Liver (tissue), 9 donors: ENCODE measurements around the gene TAS2R43. TPM values are rescaled to one million over a fixed set of nuclear protein-coding genes. Genes with fewer than 3 reads are reported as not detected.
A peak's percentile ranks its signal among the peaks of the same experiment; 100 is the strongest.

Source experiments
- DNase-seq: peaks from one replicate; pipeline ENCODE4 v3.0.0-alpha.2; 2017; ENCODE audit warnings: low spot score
- H3K27ac ChIP-seq, 2 donors: one replicate each; pipeline ENCODE4 v1.7.0; 2013; ENCODE audit warnings: inconsistent platforms in 2 of 2, low read length in 2 of 2, control low read depth in 1 of 2, low read depth in 1 of 2, mild to moderate bottlenecking in 1 of 2
- H3K27me3 ChIP-seq, 4 donors: one replicate each; pipeline versions ENCODE4 v1.6.1 to v1.7.0; 2013; ENCODE audit warnings: low read length in 3 of 4, inconsistent platforms in 1 of 4, mild to moderate bottlenecking in 1 of 4, moderate library complexity in 1 of 4; ENCODE audit not compliant: control insufficient read depth in 4 of 4, insufficient read depth in 4 of 4
- H3K36me3 ChIP-seq, 4 donors: one replicate each; pipeline versions ENCODE4 v1.6.1 to v1.7.0; 2013; ENCODE audit warnings: low read length in 3 of 4, mild to moderate bottlenecking in 3 of 4, low read depth in 1 of 4, moderate library complexity in 1 of 4; ENCODE audit not compliant: control insufficient read depth in 4 of 4, insufficient read depth in 3 of 4
- H3K4me1 ChIP-seq, 4 donors: one replicate each; pipeline versions ENCODE4 v1.6.1 to v1.7.0; 2013; ENCODE audit warnings: low read length in 3 of 4, mild to moderate bottlenecking in 3 of 4, moderate library complexity in 1 of 4; ENCODE audit not compliant: control insufficient read depth in 4 of 4, insufficient read depth in 4 of 4
- H3K4me3 ChIP-seq, 3 donors: one replicate each; pipeline versions ENCODE4 v1.6.1 to v1.7.0; 2013; ENCODE audit warnings: low read length in 3 of 3, control low read depth in 1 of 3, low read depth in 1 of 3, mild to moderate bottlenecking in 1 of 3
- H3K9ac ChIP-seq, 2 donors: one replicate each; pipeline ENCODE4 v1.7.0; 2013; ENCODE audit warnings: low read length in 2 of 2, mild to moderate bottlenecking in 2 of 2, moderate library complexity in 2 of 2, control low read depth in 1 of 2, low read depth in 1 of 2
- H3K9me3 ChIP-seq, 4 donors: one replicate each; pipeline versions ENCODE4 v1.6.1 to v1.7.0; 2013; ENCODE audit warnings: low read length in 3 of 4; ENCODE audit not compliant: control insufficient read depth in 4 of 4
- CTCF ChIP-seq: fragments of 150-350 bp; IDR thresholded peaks from 2 replicates; pipeline ENCODE4 v1.5.1; 2017; ENCODE audit warnings: improper control_type of control experiment, low read depth, low read length; ENCODE audit not compliant: missing input control
- EGR1 ChIP-seq, 2 donors: IDR thresholded peaks; 2 replicates each; pipeline ENCODE4 v1.6.1; 2016 to 2018; ENCODE audit warnings: antibody characterized with exemption in 2 of 2, low read depth in 2 of 2
- FOXA2 ChIP-seq: IDR thresholded peaks from 2 replicates; pipeline ENCODE4 v1.6.1; 2016; ENCODE audit warnings: antibody characterized with exemption
- GABPA ChIP-seq, 2 donors: IDR thresholded peaks in 1 of 2; conservative IDR thresholded peaks in 1 of 2; 2 replicates each; pipeline ENCODE4 v1.6.1; 2016; ENCODE audit warnings: antibody characterized with exemption in 2 of 2, mild to moderate bottlenecking in 1 of 2, moderate library complexity in 1 of 2
- HNF4A ChIP-seq, 2 donors: conservative IDR thresholded peaks; 2 replicates each; pipeline ENCODE4 v1.6.1; 2016; ENCODE audit warnings: antibody characterized with exemption in 2 of 2, mild to moderate bottlenecking in 2 of 2
- HNF4G ChIP-seq: IDR thresholded peaks from 2 replicates; pipeline ENCODE4 v1.6.1; 2016; ENCODE audit warnings: antibody characterized with exemption
- JUND ChIP-seq, 2 donors: IDR thresholded peaks; 2 replicates each; pipeline ENCODE4 v1.6.1; 2016; ENCODE audit warnings: antibody characterized with exemption in 2 of 2
- MAX ChIP-seq: IDR thresholded peaks from 2 replicates; pipeline ENCODE4 v1.6.1; 2016; ENCODE audit warnings: antibody characterized with exemption
- NR2F2 ChIP-seq: IDR thresholded peaks from 2 replicates; pipeline ENCODE4 v1.6.1; 2016; ENCODE audit warnings: antibody characterized with exemption
- RAD21 ChIP-seq, 2 donors: IDR thresholded peaks; 2 replicates each; pipeline ENCODE4 v1.6.1; 2016; ENCODE audit warnings: antibody characterized with exemption in 2 of 2, mild to moderate bottlenecking in 2 of 2
- RXRA ChIP-seq, 2 donors: IDR thresholded peaks; 2 replicates each; pipeline ENCODE4 v1.6.1; 2017 to 2018; ENCODE audit warnings: antibody characterized with exemption in 2 of 2, mild to moderate bottlenecking in 1 of 2
- SP1 ChIP-seq: IDR thresholded peaks from 2 replicates; pipeline ENCODE4 v1.6.1; 2018; ENCODE audit warnings: antibody characterized with exemption, mild to moderate bottlenecking
- TAF1 ChIP-seq: conservative IDR thresholded peaks from 2 replicates; pipeline ENCODE4 v1.6.1; 2016; ENCODE audit warnings: antibody characterized with exemption, mild to moderate bottlenecking
- ZBTB33 ChIP-seq: IDR thresholded peaks from 2 replicates; pipeline ENCODE4 v1.6.1; 2016; ENCODE audit warnings: antibody characterized with exemption
- WGBS: extraction: QIAGEN DNeasy Blood & Tissue Kit; methylation state at CpG from one replicate; pipeline ENCODE4 v1.1.7; 2013; 5-methylcytosine and 5-hydroxymethylcytosine counted together
- polyA plus RNA-seq, 2 donors: library from polyadenylated mRNA; stranded (reverse) in 1 of 2; unstranded in 1 of 2; fragments of 200-250 nt in 1 of 2; fragments of >200 nt in 1 of 2; fragmentation: Nextera tagmentation in 1 of 2; extraction: Ambion mirVana in 1 of 2; gene quantifications; one replicate each; pipeline versions ENCODE4 v1.2.1 to v1.2.3, GENCODE V29; 2013 to 2015
- total RNA-seq, 2 donors: library from RNA; depleted of rRNA; stranded (reverse); fragments of >200 nt; gene quantifications; one replicate each; pipeline ENCODE4 v1.2.3, GENCODE V29; 2014
- TF ChIP-seq, protein P1 (sequence below): IDR thresholded peaks from 2 replicates; pipeline ENCODE4 v1.6.1; 2016; ENCODE audit warnings: antibody characterized with exemption
- TF ChIP-seq, protein P2 (sequence below): IDR thresholded peaks from 2 replicates; pipeline ENCODE4 v1.6.1; 2016; ENCODE audit warnings: antibody characterized with exemption, mild to moderate bottlenecking
- donor health status: healthy.
- donor health status: healthy.
- donor health status: healthy.
- donor health status: healthy.
- donor health status: healthy.

The TAS2R43 gene
- total and polyA plus RNA-seq, 4 donors = 0.57 to 3.8 (median 0.84) TPM; not detected in 1

GRCh38 chr12:11108862-11109261 lies 16.7 kb upstream of the TAS2R43 start:
- Histone ChIP-seq H3K4me3 (no peak overlapping the region), H3K27me3 (no peaks in the 10 kb centered on the region), H3K4me1 (peaks cover 0 to 8% (median under 1%) of the 10 kb centered on the region in 4 donors), H3K9me3 (no peaks in the 10 kb centered on the region), H3K27ac (no peak overlapping the region), H3K9ac (no peak overlapping the region), H3K36me3 (no peaks in the 10 kb centered on the region)
- whole genome bisulfite sequencing = 92% methylated on average over 2 of the region's 2 CpGs
- no peak for DNase-seq
- TF ChIP-seq HNF4A (conservative IDR thresholded peaks at IDR 0.05) (no peak), JUND (IDR thresholded peaks at IDR 0.05) (no peak), RAD21 (IDR thresholded peaks at IDR 0.05) (no peak), HNF4G (no peak), GABPA (IDR thresholded peaks at IDR 0.05 in 1 of 2, conservative IDR thresholded peaks at IDR 0.05 in 1 of 2) (no peak), TAF1 (no peak), CTCF (no peak), EGR1 (IDR thresholded peaks at IDR 0.05; ENCODE audit: low read depth in 2 of 2) (no peak), ZBTB33 (no peak)
- TF ChIP-seq, protein P1, sequence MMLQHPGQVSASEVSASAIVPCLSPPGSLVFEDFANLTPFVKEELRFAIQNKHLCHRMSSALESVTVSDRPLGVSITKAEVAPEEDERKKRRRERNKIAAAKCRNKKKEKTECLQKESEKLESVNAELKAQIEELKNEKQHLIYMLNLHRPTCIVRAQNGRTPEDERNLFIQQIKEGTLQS = no peak

DNA sequence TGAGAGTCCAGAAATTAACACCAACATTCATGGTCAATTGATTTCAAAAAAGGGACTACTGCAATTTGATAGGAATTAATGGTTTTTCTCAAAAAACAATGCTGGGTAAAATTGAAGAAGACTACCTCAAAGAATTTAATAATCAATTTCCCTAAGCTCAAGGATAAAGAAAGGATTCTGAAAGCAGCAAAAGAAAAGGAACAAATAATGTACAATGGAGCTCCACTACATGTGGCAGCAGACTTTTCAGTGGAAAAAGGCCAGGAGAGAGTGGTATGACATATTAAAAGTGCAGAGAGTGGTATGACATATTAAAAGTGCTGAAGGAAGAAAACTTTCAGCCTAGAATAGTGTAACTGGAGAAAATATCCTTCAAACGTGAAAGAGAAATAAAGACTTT lies 15.6 kb upstream of the TAS2R43 start:
- TF ChIP-seq EGR1 (IDR thresholded peaks at IDR 0.05; ENCODE audit: low read depth in 2 of 2) = no peak
- TF ChIP-seq MAX = no peak
- no peak for TF ChIP-seq JUND (IDR thresholded peaks at IDR 0.05)
- TF ChIP-seq, protein P1 = no peak
- no peak for TF ChIP-seq NR2F2
- no peak for TF ChIP-seq FOXA2
- Histone ChIP-seq H3K27ac (no peak overlapping the region), H3K9ac (no peak overlapping the region), H3K4me1 (peaks cover 0 to 8% (median under 1%) of the 10 kb centered on the region in 4 donors), H3K36me3 (no peaks in the 10 kb centered on the region), H3K9me3 (no peaks in the 10 kb centered on the region), H3K27me3 (no peaks in the 10 kb centered on the region), H3K4me3 (no peak overlapping the region)
- 87% methylated on average over 1 of the region's 1 CpG for WGBS
- no peak for DNase-seq

- Histone ChIP-seq H3K4me1 (peaks cover 0 to 8% (median under 1%) of the 10 kb centered on the region in 4 donors), H3K9me3 (no peaks in the 10 kb centered on the region), H3K9ac (no peak overlapping the region), H3K27ac (no peak overlapping the region), H3K4me3 (no peak overlapping the region), H3K36me3 (no peaks in the 10 kb centered on the region), H3K27me3 (no peaks in the 10 kb centered on the region)
- TF ChIP-seq MAX (no peak), CTCF (no peak), HNF4A (conservative IDR thresholded peaks at IDR 0.05) (peak in 1 of 2 donors; percentile 9), HNF4G (no peak), SP1 (no peak), RXRA (IDR thresholded peaks at IDR 0.05) (no peak)
- TF ChIP-seq, protein P1 = no peak
- TF ChIP-seq, protein P2, sequence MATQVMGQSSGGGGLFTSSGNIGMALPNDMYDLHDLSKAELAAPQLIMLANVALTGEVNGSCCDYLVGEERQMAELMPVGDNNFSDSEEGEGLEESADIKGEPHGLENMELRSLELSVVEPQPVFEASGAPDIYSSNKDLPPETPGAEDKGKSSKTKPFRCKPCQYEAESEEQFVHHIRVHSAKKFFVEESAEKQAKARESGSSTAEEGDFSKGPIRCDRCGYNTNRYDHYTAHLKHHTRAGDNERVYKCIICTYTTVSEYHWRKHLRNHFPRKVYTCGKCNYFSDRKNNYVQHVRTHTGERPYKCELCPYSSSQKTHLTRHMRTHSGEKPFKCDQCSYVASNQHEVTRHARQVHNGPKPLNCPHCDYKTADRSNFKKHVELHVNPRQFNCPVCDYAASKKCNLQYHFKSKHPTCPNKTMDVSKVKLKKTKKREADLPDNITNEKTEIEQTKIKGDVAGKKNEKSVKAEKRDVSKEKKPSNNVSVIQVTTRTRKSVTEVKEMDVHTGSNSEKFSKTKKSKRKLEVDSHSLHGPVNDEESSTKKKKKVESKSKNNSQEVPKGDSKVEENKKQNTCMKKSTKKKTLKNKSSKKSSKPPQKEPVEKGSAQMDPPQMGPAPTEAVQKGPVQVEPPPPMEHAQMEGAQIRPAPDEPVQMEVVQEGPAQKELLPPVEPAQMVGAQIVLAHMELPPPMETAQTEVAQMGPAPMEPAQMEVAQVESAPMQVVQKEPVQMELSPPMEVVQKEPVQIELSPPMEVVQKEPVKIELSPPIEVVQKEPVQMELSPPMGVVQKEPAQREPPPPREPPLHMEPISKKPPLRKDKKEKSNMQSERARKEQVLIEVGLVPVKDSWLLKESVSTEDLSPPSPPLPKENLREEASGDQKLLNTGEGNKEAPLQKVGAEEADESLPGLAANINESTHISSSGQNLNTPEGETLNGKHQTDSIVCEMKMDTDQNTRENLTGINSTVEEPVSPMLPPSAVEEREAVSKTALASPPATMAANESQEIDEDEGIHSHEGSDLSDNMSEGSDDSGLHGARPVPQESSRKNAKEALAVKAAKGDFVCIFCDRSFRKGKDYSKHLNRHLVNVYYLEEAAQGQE = no peak
- no peak for DNase-seq
- 54% methylated on average over 2 of the region's 2 CpGs for WGBS
Observed at GRCh38 chr12:11106288-11106687, 14.2 kb upstream of the TAS2R43 start.
